A673 (cell line): Measurements from ENCODE around the gene ABHD11.

Experiments
- EZH2 ChIP-seq: fragments of 200-600 bp; sonication (generic); IDR thresholded peaks from 2 replicates; pipeline ENCODE4 v1.6.1; 2017; ENCODE audit warnings: borderline replicate concordance, low read depth, mild to moderate bottlenecking, mixed read lengths, antibody characterized with exemption, low read length; ENCODE audit not compliant: poor library complexity, severe bottlenecking
- TF ChIP-seq, protein P1 (sequence below): fragments of 300-800, 200-600 bp; sonication (generic); conservative IDR thresholded peaks from 2 replicates; pipeline ENCODE4 v1.5.1; 2017; ENCODE audit warnings: low read depth, mild to moderate bottlenecking, antibody characterized with exemption, low read length, moderate library complexity, mixed read lengths

DNA sequence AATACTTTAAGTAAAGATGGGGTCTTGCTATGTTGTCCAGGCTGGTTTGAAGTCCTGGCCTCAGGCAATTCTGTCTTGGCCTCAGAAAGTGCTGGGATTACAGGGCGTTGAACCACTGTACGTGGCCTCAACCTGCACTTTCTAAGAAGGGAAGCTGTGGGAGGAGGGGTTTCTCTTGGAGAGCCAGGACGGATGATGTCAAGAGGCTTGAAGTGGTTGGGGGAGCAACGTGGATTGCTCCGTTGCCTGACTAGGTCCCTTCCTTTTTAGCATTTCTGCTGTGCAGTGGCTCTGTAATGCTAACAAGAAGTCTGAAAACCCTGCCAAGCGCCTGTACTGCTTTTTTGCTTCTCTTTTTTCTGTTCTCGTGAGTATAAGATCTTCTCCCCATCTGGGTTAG lies 48.0 kb downstream of the ABHD11 start:
- TF ChIP-seq, protein P1, sequence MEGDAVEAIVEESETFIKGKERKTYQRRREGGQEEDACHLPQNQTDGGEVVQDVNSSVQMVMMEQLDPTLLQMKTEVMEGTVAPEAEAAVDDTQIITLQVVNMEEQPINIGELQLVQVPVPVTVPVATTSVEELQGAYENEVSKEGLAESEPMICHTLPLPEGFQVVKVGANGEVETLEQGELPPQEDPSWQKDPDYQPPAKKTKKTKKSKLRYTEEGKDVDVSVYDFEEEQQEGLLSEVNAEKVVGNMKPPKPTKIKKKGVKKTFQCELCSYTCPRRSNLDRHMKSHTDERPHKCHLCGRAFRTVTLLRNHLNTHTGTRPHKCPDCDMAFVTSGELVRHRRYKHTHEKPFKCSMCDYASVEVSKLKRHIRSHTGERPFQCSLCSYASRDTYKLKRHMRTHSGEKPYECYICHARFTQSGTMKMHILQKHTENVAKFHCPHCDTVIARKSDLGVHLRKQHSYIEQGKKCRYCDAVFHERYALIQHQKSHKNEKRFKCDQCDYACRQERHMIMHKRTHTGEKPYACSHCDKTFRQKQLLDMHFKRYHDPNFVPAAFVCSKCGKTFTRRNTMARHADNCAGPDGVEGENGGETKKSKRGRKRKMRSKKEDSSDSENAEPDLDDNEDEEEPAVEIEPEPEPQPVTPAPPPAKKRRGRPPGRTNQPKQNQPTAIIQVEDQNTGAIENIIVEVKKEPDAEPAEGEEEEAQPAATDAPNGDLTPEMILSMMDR: no peak
- TF ChIP-seq EZH2: no peak
